A673 (cell line): ENCODE measurements around the gene ABCA5.
A peak's percentile ranks its signal among the peaks of the same experiment; 100 is the strongest.

ENCODE experiments used
- CTCF ChIP-seq: fragments of 300-800, 200-600 bp; sonication (generic); conservative IDR thresholded peaks from 2 replicates; pipeline ENCODE4 v1.5.1; 2017; ENCODE audit warnings: low read depth, mild to moderate bottlenecking, antibody characterized with exemption, low read length, moderate library complexity, mixed read lengths
- EZH2 ChIP-seq: fragments of 200-600 bp; sonication (generic); IDR thresholded peaks from 2 replicates; pipeline ENCODE4 v1.6.1; 2017; ENCODE audit warnings: borderline replicate concordance, low read depth, mild to moderate bottlenecking, mixed read lengths, antibody characterized with exemption, low read length; ENCODE audit not compliant: poor library complexity, severe bottlenecking

GRCh38 chr17:69357701-69358100 is 30.8 kb upstream of the ABCA5 start:
- TF ChIP-seq EZH2 (no peak), CTCF (0 out of 2 replicates have a peak, but pooled peaks have one; percentile 15)
